ELF-1 (cell line): ENCODE results near the gene CNTNAP2.

Experiments
- DNase-seq: peaks from one replicate; pipeline ENCODE4 v3.0.0-alpha.2; 2016; ENCODE audit warnings: low read depth, low spot score

Gene CNTNAP2

GRCh38 chr7:146670532-146670931 lies 553.9 kb downstream of the CNTNAP2 start:
- DNase-seq = no peak

GRCh38 chr7:146681487-146681886 lies 564.9 kb downstream of the CNTNAP2 start:
- DNase-seq = no peak

GRCh38 chr7:146683439-146683838 lies 566.8 kb downstream of the CNTNAP2 start:
- DNase-seq = no peak

DNA sequence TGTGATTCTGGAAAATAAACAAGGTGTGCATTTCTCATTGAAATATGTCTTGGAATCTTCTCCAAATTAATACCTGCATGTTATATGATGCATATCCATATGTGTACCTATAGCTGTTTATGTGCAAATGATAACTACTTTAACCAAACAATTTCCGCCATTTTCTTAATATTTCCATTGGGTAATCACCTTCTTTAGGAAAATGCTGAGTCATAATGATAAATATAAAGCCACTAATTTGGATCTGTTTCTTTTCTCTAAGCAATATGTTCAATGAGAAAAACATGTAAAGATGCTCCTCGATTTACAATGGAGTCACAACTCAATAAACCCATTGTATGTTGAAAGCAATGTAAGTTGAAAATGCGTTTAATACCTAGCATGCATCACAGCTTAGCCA lies 574.4 kb downstream of the CNTNAP2 start:
- DNase-seq = no peak

DNA sequence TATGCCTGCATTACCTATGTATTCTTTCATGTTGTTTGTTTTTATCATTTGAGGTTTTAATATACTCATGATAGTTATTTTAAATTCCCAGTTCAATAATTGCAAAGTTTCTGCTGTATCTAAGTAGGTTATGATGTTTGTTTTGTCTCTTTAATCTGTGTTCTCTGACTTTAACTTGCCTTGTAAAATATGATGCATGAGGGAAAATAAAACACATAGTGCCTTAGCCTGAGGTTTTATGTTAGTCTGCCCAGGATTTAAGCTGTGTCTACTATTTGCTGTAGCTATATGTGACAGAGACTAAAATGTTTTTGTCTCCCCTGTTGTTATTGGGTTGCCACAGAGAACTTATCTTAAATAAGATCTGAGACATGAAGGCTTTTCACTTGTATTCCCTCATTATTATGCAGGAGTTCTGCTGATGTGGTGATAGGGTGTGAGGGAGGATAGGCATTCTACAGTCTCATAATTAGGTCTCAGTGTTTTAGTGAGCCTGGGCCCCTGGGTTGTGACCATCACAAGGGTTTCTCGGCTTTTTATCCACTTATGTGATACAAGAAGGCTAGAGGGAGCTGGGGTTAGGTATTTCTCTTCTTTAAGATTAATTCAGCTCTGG lies 582.5 kb downstream of the CNTNAP2 start:
- DNase-seq = no peak

DNA sequence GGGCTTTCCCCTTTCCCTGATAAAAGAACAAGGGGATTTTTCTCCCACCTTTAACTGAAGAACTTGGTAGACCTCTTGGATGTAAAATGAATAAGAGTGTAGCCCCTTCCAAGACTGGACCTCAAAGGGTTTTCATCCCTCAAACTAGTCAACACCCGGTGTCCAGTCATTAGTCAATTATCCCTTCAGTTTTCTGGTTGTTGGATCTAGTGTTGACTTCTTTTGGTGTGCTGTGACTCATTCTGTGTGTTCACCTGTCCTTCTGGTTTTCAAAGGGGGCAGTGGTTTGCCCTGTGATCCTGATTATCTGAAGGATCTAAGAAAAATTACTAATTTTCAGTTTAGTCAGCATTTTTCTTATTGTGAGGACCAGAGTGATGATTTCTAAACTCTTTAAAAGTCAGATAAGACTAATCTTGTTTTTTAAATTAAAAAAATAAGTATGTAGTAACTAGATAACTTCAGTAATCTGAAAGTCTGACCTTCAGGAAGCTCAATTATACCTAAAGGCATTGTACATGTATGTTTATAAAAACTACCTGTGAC lies 583.5 kb downstream of the CNTNAP2 start:
- DNase-seq = no peak

DNA sequence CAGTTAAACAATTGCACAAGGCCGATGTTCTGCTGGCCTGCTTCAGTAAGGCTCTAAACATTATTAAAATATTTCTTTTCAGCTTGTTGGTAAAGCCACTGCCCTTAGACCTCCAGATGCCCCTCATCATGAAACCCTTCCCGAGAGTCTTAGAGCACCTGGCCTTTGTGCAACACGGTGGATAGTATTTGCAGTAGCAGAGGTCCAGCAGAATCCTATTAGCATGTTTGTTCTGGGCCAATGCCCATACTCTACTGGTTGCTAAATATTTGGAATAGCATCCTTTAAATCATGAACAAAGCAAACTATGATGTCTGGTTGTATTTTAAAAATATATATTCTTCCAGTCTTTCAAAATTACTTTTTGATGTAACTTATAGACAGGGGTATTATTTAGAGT lies 584.6 kb downstream of the CNTNAP2 start:
- no peak for DNase-seq

GRCh38 chr7:146702898-146703297 lies 586.3 kb downstream of the CNTNAP2 start:
- no peak for DNase-seq

- DNase-seq = no peak
Observed at GRCh38 chr7:146709451-146710027, 592.9 kb downstream of the CNTNAP2 start.

- no peak for DNase-seq
Observed at GRCh38 chr7:146713205-146713604, 596.6 kb downstream of the CNTNAP2 start.

DNA sequence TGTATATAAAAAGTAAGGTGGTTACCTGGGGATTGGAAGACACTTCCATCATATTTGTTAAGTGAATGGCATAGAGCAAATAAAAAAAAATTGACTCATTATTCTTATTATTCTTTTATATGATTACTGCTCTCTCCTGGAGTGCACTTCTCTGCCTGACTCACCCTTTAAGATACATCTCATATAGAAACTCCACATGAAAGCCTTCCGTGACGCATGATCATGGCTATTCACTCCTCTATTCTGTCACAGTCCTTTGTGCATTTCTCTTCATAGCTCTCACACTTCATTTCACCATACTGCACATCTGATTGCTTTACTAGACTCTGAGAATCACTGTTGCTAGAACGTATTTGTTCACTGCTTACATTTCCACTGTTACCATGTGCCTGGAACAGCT lies 597.3 kb downstream of the CNTNAP2 start:
- DNase-seq = no peak

DNA sequence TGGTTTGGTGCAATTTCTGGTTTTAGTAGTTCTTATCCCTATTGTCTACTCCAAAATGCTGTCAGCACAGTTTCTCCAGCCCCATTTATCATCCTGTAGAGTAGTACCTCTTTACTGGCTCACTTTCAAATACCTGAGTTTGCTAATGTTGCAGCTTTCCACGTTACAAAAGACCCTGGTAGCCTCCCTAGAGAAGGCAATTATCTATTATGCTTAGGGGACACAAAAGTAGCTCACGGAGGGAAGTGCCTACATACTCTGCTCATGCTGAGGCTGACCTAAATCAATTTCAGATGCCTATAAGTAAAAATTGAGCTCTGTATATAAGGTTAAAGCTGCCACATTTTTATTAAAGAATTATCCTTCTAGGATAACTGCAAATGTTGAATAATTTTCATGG lies 603.6 kb downstream of the CNTNAP2 start:
- DNase-seq = no peak

DNA sequence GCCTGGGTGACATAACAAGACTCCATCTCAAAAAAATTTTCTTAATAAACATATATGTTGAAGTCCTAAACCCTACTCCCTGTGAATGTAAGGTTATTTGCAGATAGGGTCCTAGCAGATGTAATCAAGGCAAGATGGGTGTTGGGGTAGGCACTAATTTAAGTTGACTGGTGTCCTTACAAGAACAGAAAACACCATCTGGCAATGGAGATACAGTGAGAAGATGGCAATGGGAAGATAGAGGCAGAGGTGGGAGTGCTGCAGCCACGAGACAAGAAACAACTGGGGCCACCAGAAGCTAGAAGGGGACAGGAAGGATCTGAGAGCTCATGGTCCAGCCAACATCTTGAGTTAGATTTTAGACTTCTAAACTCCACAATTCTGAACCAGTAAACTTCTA lies 606.4 kb downstream of the CNTNAP2 start:
- no peak for DNase-seq

- no peak for DNase-seq
Observed at GRCh38 chr7:146725520-146725919, 608.9 kb downstream of the CNTNAP2 start.

DNA sequence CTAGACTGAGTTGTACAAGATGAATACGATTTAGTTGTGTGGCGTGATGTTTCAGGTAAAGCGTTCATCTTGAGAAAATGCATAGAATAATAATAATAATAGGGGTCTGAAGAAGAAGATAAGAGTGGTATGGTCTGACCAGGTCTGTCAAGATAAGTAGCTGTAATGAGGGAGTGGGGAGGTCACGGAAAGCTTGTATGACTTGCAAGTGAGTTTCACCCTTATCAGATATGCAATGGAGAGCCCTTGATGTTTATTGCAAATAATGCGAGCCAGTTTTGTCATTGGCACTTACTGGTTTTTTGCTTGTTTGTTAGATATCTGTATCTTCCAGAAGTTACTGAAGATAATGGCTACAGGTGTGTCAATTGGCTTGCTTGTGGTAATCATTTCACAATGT lies 611.5 kb downstream of the CNTNAP2 start:
- no peak for DNase-seq

DNA sequence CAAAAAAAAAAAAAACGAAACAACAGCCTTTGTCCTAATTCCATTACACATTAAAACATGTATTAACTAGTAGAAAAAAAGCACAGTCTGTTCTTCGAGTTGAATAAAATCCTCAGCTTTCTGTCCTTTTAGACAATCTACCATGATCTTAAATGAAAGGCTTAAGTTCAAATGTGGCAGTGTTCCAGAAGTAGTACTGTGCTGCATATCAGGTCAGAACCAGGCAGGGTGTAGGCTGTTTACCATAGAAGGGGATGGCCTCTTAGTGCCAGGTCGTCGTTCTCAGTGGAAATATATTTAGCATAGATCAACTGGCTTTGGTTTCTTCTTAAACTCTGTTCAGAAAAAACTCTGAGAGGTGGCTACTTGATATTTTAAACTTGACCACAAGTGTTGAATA lies 612.0 kb downstream of the CNTNAP2 start:
- no peak for DNase-seq

GRCh38 chr7:146731185-146731584 lies 614.6 kb downstream of the CNTNAP2 start:
- DNase-seq = no peak

DNA sequence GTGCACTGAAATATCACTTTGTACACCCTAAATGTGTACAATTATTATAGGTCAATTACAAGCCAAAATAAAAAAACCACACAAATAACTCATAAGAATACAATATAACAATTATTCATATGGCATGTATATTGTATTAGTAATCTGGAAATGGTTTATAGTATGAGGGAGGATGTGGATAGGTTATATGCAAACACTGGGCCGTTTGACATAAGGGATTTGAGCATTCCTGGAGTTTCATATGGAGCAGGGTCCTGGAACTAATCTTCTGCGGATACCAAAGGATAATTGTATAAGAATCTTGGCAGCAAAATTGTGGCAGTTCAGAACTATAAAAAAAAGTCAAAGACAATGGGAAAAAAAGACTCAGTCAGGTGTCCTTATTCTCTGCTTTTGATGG lies 619.4 kb downstream of the CNTNAP2 start:
- DNase-seq = no peak

DNA sequence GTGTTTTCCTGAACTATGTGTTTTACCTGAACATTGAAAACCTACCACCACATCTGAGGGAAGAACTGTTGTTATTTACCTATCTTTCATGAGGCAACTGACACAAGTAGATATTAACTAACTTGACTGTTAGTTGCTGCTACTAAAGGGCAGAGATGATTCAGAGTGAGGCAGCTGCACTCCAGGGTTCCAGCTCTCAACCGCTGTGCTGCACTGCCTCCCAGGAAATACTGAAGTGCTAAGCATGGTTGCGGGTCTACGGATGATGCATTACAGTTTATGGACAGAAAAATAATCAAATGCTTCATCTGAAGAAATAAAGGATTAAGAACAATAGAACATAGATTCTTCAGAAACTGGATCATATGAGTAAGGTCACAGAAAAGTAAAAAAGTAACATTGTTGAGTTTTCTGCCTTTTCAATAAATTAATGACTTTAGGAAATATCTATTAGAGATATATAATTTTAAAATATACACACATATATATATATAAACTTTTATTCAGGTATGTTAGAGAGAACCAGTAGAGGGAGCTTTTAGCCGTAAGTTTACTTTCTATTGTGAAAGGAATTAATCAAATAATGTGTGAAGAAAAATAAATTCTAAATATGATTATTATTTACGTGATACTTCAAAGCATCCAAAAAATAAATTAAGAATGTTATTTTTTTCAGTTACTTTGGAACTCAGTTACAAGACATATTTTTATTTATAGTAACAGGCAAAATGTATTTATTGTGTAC lies 620.0 kb downstream of the CNTNAP2 start:
- DNase-seq = no peak

GRCh38 chr7:146740039-146740438 lies 623.4 kb downstream of the CNTNAP2 start:
- no peak for DNase-seq

DNA sequence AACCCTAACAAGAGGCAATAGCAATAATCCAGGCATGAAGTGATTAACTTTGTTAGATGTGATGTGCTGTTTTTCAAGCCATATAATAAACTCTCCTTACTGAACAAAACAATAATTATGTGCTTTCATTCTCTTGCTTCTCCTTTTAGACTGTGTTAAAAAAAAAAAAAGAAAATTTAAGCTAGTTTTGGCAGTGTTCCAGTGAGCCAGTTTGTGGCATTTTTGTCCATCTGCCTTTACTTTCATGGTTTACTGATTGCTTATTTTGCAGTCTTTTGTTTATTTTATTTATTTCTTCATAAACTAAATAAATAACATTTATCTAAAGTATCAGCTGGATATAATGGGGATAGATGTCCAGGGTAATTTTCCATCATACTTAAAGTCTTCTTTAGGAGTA lies 625.3 kb downstream of the CNTNAP2 start:
- no peak for DNase-seq

DNA sequence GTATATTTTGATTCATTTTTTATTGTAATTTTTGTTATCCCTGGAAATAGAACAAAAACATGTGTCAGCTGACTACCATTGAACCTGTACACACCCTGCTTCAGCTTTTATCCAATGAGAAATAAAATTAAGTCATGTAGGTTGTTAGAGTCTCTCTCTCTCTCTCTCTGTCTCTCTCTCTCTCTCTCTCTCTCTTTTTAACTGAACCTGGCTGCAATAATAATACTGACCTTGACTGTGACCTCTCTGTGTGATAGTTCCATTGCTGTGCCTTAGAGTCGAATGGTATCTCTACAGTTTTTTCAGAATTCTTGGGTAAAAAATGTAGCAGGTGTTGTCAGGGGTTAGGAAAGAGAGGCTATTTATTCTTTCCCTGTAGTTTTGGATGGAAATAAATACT lies 637.8 kb downstream of the CNTNAP2 start:
- DNase-seq = no peak

DNA sequence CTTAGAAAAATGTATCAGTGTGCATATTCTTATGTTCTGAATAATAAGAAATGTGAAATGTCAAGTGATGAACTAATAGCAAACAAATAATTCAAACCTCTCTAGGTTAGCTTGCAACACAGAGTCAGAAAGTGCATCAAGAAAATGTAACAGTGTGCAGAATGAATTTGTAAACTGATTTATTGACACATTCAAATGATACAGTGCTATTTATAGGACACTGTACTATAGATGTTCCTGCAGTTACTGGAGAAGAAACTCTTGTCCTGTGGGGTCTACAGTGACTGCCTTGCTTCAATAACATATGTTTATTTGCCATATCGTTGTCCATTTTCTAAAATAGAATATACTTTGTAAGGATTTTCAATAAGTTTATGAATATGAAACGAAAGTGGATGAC lies 639.0 kb downstream of the CNTNAP2 start:
- DNase-seq = no peak
